ENCODE results near the gene TMEM42. TPM values are rescaled to one million over a fixed set of nuclear protein-coding genes. Genes with fewer than 3 reads are reported as not detected.
"Not testable (repeated sequence)": the region's sequence is repeated elsewhere in the genome, so short reads cannot be mapped to it uniquely, and the experiment has no call there.

The TMEM42 gene
- 10 to 100 TPM in 1 of 2 donors, 1 to 10 TPM in 1; 7.4 to 10.4 TPM for total RNA-seq
- long read RNA-seq, partial matches to known transcripts: 0 of 2 reads
- long read RNA-seq, other reads (novel, unspliced or antisense): 0 of 2 reads

GRCh38 chr3:44861412-44862225 is at the start of gene TMEM42:
Gene TMEM42, plus strand, starts transcription at chr3:44861912. Its CDS starts 13 bp downstream, at chr3:44861925.
- peak; percentile 98 to 99 for ATAC-seq
- intact Hi-C loops (cut with DNase I): no loop called here

GRCh38 chr3:44814751-44815150 is 47.0 kb upstream of the TMEM42 start:
- no peak for ATAC-seq
- intact Hi-C loops (cut with DNase I): no loop called here
- no peak for DNase-seq

More at GRCh38 chr3:44861412-44862225, at the start of gene TMEM42:
- peak; percentile 94 for DNase-seq

- ATAC-seq; DNase-seq; intact Hi-C loops (cut with DNase I): not testable (repeated sequence)
Measured at GRCh38 chr3:44816334-44816733, 45.4 kb upstream of the TMEM42 start.

DNA sequence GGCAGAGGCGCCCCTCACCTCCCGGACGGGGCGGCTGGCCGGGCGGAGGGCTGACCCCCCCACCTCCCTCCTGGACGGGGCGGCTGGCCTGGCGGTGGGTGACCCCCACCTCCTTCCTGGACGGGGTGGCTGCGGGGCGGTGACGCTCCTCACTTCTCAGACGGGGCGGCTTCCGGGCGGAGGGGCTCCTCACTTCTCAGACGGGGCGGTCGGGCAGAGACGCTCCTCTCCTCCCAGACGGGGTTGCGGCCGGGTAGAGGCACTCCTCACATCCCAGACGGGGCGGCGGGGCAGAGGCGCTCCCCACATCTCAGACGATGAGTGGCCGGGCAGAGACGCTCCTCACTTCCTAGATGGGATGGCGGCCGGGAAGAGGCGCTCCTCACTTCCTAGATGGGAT is 40.5 kb upstream of the TMEM42 start:
- DNase-seq; intact Hi-C loops (cut with DNase I); ATAC-seq: not testable (repeated sequence)

GRCh38 chr3:44825264-44825925 is 36.3 kb upstream of the TMEM42 start:
- intact Hi-C loops (cut with DNase I): no loop called here
- no peak for ATAC-seq
- DNase-seq: no peak

GRCh38 chr3:44827196-44827595 is 34.5 kb upstream of the TMEM42 start:
- DNase-seq (no peak), ATAC-seq (no peak)
- intact Hi-C loops (cut with DNase I): no loop called here

GRCh38 chr3:44831232-44831631 is 30.5 kb upstream of the TMEM42 start:
- ATAC-seq (no peak), DNase-seq (no peak)
- intact Hi-C loops (cut with DNase I): no loop called here

GRCh38 chr3:44832032-44832431 is 29.7 kb upstream of the TMEM42 start:
- intact Hi-C loops (cut with DNase I): no loop called here
- ATAC-seq (no peak), DNase-seq (no peak)

DNA sequence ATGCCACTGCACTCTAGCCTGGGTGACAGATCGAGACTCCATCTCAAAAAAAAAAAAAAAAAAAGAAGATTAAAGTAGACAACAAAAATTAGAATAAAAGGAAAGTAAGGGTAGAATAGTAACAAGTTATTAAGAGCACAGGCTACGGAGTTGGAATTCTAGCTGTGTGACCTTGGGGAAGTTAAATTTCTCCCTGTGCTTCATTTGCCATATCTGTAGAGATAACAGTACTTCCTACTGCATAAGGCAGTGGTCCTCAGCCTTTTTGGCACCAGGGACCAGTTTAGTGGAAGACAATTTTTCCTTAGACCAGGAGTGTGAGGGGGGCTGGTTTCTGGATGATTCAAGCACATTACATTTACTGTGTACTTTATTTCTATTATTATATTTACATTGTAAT is 28.7 kb upstream of the TMEM42 start:
- DNase-seq: no peak
- ATAC-seq: no peak
- intact Hi-C loops (cut with DNase I): no loop called here

GRCh38 chr3:44833394-44833793 is 28.3 kb upstream of the TMEM42 start:
- intact Hi-C loops (cut with DNase I): no loop called here
- DNase-seq (no peak), ATAC-seq (no peak)

GRCh38 chr3:44835684-44836083 is 26.0 kb upstream of the TMEM42 start:
- ATAC-seq (no peak), DNase-seq (no peak)
- intact Hi-C loops (cut with DNase I): no loop called here

- DNase-seq (no peak), ATAC-seq (no peak)
- intact Hi-C loops (cut with DNase I): no loop called here
Measured at GRCh38 chr3:44842376-44842775, 19.3 kb upstream of the TMEM42 start.

DNA sequence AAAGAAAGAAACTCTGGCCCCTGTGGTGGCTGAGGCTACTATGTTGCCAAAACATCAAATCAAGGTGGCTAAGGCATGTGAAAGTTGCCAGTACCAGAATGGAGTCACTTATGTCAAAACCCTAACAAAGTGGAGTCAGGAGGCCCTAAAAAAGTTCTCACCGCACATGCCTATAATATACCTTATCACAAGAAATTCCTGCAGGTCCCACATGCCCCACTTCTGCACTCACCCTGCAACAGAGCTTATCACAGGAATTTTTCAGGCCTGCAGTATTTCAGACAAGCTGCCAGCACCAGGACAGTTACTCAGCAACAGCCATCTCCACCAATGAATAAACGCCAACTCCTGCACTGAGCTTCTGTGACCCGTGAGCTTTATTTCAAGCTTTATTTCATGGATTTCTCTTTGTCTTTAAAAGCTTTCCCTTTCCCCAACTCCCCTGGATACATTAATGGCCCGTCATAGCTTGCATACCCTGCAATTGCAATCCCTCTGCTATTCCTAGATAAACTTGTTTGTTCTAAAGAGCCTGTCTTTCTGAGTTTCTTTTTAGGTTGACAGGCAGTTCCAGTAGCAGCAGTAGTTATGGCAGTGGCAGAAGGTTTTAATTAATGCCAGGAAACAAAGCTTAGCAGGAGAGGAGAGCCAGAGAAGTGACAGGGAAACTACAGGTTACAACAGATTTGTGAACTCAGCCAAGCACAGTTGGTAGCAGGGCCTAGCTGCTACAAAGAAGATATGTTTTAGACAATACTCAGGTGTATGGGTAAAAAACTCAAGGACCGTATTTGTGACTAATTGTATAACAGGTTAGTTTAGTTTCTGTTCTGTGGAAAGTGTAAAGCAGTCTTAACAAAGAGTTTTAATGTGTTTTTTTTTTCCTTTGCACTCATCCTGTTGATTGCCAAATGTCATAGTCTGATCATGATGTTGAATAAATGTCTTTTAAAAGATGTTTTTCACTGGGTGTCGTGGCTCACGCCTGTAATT is 15.9 kb upstream of the TMEM42 start:
- DNase-seq (peak; percentile 40), ATAC-seq (peak; percentile 98)
- intact Hi-C loops (cut with DNase I): no loop called here

DNA sequence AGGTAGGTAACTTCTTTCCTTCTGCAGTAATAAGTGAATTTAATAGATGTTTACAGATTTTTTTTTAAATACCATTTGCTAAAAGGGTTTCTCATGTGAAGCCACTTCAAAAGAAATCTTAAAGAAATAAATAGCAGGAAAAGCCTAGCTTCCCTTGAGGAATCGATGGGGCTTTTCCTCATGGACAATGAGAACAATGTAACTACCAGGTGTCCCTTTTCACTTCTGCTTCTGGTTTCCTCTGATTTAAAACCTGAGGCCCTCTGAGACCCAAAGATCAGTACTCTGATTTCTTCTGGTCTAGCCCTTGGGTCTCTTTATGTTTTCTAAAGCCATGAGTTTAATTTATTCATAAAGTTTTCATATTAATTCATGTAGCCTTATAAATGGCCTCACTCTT is 13.1 kb upstream of the TMEM42 start:
- intact Hi-C loops (cut with DNase I): no loop called here
- DNase-seq (no peak), ATAC-seq (no peak)

DNA sequence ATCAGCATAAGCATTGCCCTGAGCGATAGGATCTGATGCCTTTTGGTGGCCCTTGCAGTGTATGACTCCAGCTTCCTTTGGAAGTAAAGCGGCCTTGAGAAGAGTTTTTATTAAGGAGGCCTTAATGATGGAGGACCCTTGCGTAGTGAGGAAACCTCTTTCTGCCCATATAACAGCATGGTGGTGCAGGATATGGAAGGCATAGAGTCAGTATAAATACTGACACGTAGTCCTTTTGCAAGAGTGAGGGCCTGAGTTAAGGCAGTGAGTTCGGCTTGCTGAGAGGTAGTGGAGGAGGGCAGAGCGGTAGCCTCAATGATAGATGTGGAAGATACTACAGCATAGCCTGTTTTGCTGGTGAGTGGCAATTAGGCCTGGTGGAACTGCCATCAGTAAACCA is 5.0 kb upstream of the TMEM42 start:
- ATAC-seq; intact Hi-C loops (cut with DNase I); DNase-seq: not testable (repeated sequence)

GRCh38 chr3:44860117-44860516 is 1.6 kb upstream of the TMEM42 start:
- no peak for ATAC-seq
- DNase-seq: no peak
- intact Hi-C loops (cut with DNase I): no loop called here

GRCh38 chr3:44862226-44862637 is 520 bp downstream of the TMEM42 start:
- ATAC-seq (no peak), DNase-seq (peak; percentile 38)
- intact Hi-C loops (cut with DNase I): no loop called here

DNA sequence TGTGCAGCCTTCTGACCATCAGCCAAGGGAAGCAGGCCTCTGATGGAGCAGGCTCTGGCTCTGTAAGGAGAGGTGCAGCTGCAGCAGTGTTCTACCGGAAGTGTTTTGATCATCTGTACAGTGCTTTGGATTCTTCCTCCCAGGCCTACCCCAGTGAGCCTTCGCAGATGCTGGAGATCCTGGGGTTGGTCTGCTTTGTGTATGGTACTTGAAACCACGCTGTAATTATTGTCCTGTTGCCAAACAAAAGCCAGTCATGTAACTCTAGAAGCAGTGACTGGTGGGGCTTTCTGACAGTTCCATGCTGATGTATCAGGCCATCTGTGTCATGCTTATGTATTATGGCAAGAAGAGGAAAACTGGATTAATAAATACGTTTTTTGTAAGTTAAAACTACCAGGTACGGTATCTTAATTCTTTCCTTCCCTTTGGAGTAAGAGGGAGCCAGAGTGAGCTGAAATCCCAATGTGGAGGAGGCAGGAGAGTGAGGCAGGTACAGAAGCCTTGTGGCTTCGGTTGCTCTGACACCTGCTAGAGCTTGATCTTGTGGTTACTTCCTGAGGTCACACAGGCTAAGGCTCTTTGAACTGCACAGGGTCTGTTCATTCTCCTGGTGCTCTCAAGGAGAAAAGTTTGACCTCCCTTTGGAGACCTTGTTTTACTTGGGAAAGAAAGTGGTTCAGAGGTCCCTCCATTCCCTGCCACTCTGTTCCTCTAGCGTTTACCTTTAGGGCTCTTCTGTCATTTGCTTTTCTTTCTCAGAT is 3.7 kb downstream of the TMEM42 start:
- ATAC-seq (no peak), DNase-seq (no peak)
- intact Hi-C loops (cut with DNase I): no loop called here

Measured in left cardiac atrium (tissue), 4 donors.